ENCODE measurements around the gene GAPVD1. TPM values are rescaled to one million over a fixed set of nuclear protein-coding genes. Genes with fewer than 3 reads are reported as not detected.
"Not testable (repeated sequence)": the region's sequence is repeated elsewhere in the genome, so short reads cannot be mapped to it uniquely, and the experiment has no call there.

Gene GAPVD1
- total RNA-seq, 1 experiment from 2014 or later = 53.1 TPM

DNA sequence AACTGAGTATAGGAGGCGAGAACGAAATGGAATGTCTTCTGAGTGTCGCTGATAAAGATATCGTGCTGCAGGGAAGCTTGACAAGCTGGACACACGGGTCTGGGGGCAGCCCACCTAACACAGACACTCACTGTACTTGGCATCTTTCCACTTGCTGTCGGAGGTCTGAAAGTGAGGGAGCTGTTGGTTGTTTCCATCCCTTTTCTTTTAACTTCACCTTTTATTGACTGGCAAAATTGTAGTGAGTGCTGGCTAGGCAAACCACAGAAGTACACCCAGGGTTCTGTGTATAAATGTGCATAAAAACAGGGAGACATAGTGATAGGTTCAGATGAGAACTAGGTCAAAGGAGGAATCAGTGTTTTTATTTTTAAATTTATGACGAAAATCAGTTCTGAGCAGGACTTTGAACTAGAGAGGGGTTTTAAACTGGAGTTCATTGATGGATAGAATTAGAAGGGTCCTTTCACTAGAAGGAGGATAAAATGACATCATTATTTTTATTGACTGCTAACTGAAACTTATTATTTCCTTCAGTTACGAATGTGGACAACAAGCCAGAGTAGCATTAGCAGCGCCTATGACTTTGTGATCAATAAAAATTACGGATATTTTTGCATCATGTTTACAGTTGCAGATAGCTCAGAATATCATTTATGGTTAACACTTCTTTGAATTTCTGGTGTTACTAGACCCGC lies 817 bp downstream of the GAPVD1 start:
- POLR2A ChIA-PET = no interaction called here
- CTCF ChIA-PET = interaction anchor here (1.6 kb wide), 1 partner anchor 18 kb away, joined by 5 read pairs; no protein-coding TSS in a partner anchor
- no peak for DNase-seq (ENCODE audit: low read depth, low spot score)
- H3K9ac ChIP-seq (ENCODE audit: low read length) = peak overlapping the region; percentile 93
- no peaks in the 10 kb centered on the region for H3K9me3 ChIP-seq (ENCODE audit: control insufficient read depth in 1 of 2, insufficient read depth in 1 of 2, low read depth in 1 of 2, low read length in 2 of 2)
- RAD21 ChIA-PET (ENCODE audit: low non-redundant PET in 1 of 2, low total read pairs in 2 of 2, uncharacterized antibody in 2 of 2, unreplicated experiment in 2 of 2) = no interaction called here
- no peaks in the 10 kb centered on the region for H3K27me3 ChIP-seq (ENCODE audit: insufficient read depth, low read length)
- no peak for ATAC-seq
- H3K36me3 ChIP-seq (ENCODE audit: control insufficient read depth in 1 of 2, insufficient read depth in 2 of 2, low read length in 2 of 2) = no peaks in the 10 kb centered on the region; a peak in 1 of 4 replicates
- TF ChIP-seq EZH2 (IDR thresholded peaks at IDR 0.05) = no peak
- no peak for TF ChIP-seq FOSL1 (IDR thresholded peaks at IDR 0.05; ENCODE audit: low read depth)
- TF ChIP-seq RAD21 (IDR thresholded peaks at IDR 0.05; ENCODE audit: low read depth) = no peak
- TF ChIP-seq POLR2A (IDR thresholded peaks at IDR 0.05; ENCODE audit: borderline replicate concordance, extremely low read depth, insufficient read depth, insufficient read length) = no peak
- no peak overlapping the region for H2AFZ ChIP-seq (ENCODE audit: low read depth, low read length, poor library complexity, severe bottlenecking)
- intact Hi-C loops (cut with micrococcal nuclease) = no loop called here
- no peaks in the 10 kb centered on the region for H3K9me2 ChIP-seq (ENCODE audit: insufficient read depth)
- H3K79me2 ChIP-seq (ENCODE audit: insufficient read depth, low read length) = peaks cover 52% of the 10 kb centered on the region
- peak overlapping the region; percentile 70 for H3K27ac ChIP-seq (ENCODE audit: low read depth, low read length)
- TSS peak; percentile 61 for BruUV-seq (replicated peaks)
- H4K20me1 ChIP-seq (ENCODE audit: insufficient read depth) = no peaks in the 10 kb centered on the region
- peak overlapping the region; percentile 96 for H3K4me2 ChIP-seq (ENCODE audit: low read length)
- peak overlapping the region; percentile 92 to 99 for H3K4me3 ChIP-seq (replicated peaks in 1 of 2; ENCODE audit: low read depth in 1 of 2, low read length in 2 of 2)
- peaks cover 3 to 19% of the 10 kb centered on the region in 2 experiments; a peak in 2 of 4 replicates for H3K4me1 ChIP-seq (ENCODE audit: control insufficient read depth in 1 of 2, insufficient read depth in 2 of 2, low read length in 2 of 2)

DNA sequence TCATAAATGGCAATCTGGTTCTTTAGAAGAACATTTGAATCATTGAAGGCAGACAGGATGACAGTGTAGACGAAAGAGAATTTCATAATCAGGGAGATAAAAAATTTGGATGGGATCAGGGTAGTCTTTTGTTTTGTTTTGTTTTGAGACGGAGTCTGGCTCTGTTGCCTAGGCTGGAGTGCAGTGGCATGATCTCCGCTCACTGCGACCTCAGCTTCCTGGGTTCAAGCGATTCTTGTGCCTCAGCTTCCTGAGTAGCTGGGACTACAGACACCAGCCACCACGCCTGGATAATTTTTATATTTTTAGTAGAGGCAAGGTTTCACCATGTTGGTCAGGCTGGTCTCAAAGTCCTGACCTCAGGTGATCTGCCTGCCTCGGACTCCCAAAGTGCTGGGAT lies 2.4 kb downstream of the GAPVD1 start:
- H3K27ac ChIP-seq (ENCODE audit: low read depth, low read length); H4K20me1 ChIP-seq (ENCODE audit: insufficient read depth); ATAC-seq; POLR2A ChIA-PET; CTCF ChIA-PET; H3K4me2 ChIP-seq (ENCODE audit: low read length); BruUV-seq (replicated peaks); H3K36me3 ChIP-seq (ENCODE audit: control insufficient read depth in 1 of 2, insufficient read depth in 2 of 2, low read length in 2 of 2); H3K27me3 ChIP-seq (ENCODE audit: insufficient read depth, low read length); H2AFZ ChIP-seq (ENCODE audit: low read depth, low read length, poor library complexity, severe bottlenecking); H3K9ac ChIP-seq (ENCODE audit: low read length); H3K9me3 ChIP-seq (ENCODE audit: control insufficient read depth in 1 of 2, insufficient read depth in 1 of 2, low read depth in 1 of 2, low read length in 2 of 2); H3K4me3 ChIP-seq (replicated peaks in 1 of 2; ENCODE audit: low read depth in 1 of 2, low read length in 2 of 2); RAD21 ChIA-PET (ENCODE audit: low non-redundant PET in 1 of 2, low total read pairs in 2 of 2, uncharacterized antibody in 2 of 2, unreplicated experiment in 2 of 2); DNase-seq (ENCODE audit: low read depth, low spot score); intact Hi-C loops (cut with micrococcal nuclease); H3K9me2 ChIP-seq (ENCODE audit: insufficient read depth): not testable (repeated sequence)
- Histone ChIP-seq H3K79me2 (ENCODE audit: insufficient read depth, low read length) (peaks cover 67% of the 10 kb centered on the region), H3K4me1 (ENCODE audit: control insufficient read depth in 1 of 2, insufficient read depth in 2 of 2, low read length in 2 of 2) (peaks cover 3 to 19% of the 10 kb centered on the region in 2 experiments; a peak in 2 of 4 replicates)
